CD14-positive monocyte (primary cell): ENCODE results near the gene RBM10. TPM values are rescaled to one million over a fixed set of nuclear protein-coding genes. Genes with fewer than 3 reads are reported as not detected.

Experiments used
- DNase-seq, 3 donors: peaks; one replicate each; pipeline ENCODE4 v3.0.0-alpha.2; 2011 to 2022
- H2AFZ ChIP-seq: 2 replicates; pipeline ENCODE4 v1.6.0; 2012; ENCODE audit warnings: mild to moderate bottlenecking, low read depth, low read length, inconsistent platforms; ENCODE audit not compliant: insufficient read depth, poor library complexity, severe bottlenecking
- H3K27ac ChIP-seq, 2 donors: 1 replicate in 1 of 2; 2 replicates in 1 of 2; pipeline ENCODE4 v1.5.1; 2012 to 2013; ENCODE audit warnings: low read length in 2 of 2, control low read depth in 1 of 2, inconsistent platforms in 1 of 2, low read depth in 1 of 2, mild to moderate bottlenecking in 1 of 2
- H3K27me3 ChIP-seq, 2 donors: one replicate each; pipeline versions ENCODE4 v1.6.0 to v1.6.1; 2011 to 2013; ENCODE audit warnings: low read length in 2 of 2; ENCODE audit not compliant: control insufficient read depth in 2 of 2, insufficient read depth in 2 of 2
- H3K36me3 ChIP-seq, 2 donors: replicated peaks in 1 of 2; 1 replicate in 1 of 2; 2 replicates in 1 of 2; pipeline versions ENCODE4 v1.5.1 to v1.6.1; 2012 to 2013; ENCODE audit warnings: low read length in 2 of 2, control low read depth in 1 of 2, inconsistent platforms in 1 of 2, mild to moderate bottlenecking in 1 of 2; ENCODE audit not compliant: insufficient read depth in 2 of 2, control insufficient read depth in 1 of 2
- H3K4me1 ChIP-seq, 2 donors: 1 replicate in 1 of 2; 2 replicates in 1 of 2; pipeline versions ENCODE4 v1.5.1 to v1.6.1; 2012 to 2013; ENCODE audit warnings: low read length in 2 of 2, control low read depth in 1 of 2, inconsistent platforms in 1 of 2, mild to moderate bottlenecking in 1 of 2, moderate library complexity in 1 of 2; ENCODE audit not compliant: insufficient read depth in 2 of 2, control insufficient read depth in 1 of 2
- H3K4me2 ChIP-seq: replicated peaks from 2 replicates; pipeline ENCODE3; 2012; ENCODE audit warnings: low read length, moderate library complexity, mild to moderate bottlenecking; ENCODE audit not compliant: poor library complexity, severe bottlenecking; ENCODE audit errors: extremely low read depth
- H3K4me3 ChIP-seq, 3 experiments: fragments of 200-600 bp in 1 of 3; sonication (generic) in 1 of 3; replicated peaks in 1 of 3; 1 replicate in 2 of 3; 2 replicates in 1 of 3; pipeline ENCODE4 v1.5.1; 2011 to 2013; ENCODE audit warnings: low read length in 3 of 3, mild to moderate bottlenecking in 3 of 3, control low read depth in 2 of 3, low read depth in 2 of 3, inconsistent platforms in 1 of 3, moderate library complexity in 1 of 3
- H3K79me2 ChIP-seq: 2 replicates; pipeline ENCODE4 v1.6.0; 2012; ENCODE audit warnings: mild to moderate bottlenecking, control low read depth, inconsistent platforms, low read length, moderate library complexity; ENCODE audit not compliant: insufficient read depth
- H3K9ac ChIP-seq: 2 replicates; pipeline ENCODE4 v1.6.0; 2017; ENCODE audit warnings: low read length, mild to moderate bottlenecking; ENCODE audit not compliant: insufficient read depth, poor library complexity, severe bottlenecking
- H3K9me3 ChIP-seq, 2 donors: replicated peaks in 1 of 2; 1 replicate in 1 of 2; 2 replicates in 1 of 2; pipeline versions ENCODE4 v1.5.1 to v1.6.1; 2012 to 2013; ENCODE audit warnings: low read length in 2 of 2, control low read depth in 1 of 2; ENCODE audit not compliant: control insufficient read depth in 1 of 2, insufficient read depth in 1 of 2
- H4K20me1 ChIP-seq: 2 replicates; pipeline ENCODE4 v1.6.0; 2012; ENCODE audit warnings: mild to moderate bottlenecking, low read length, control low read depth, moderate library complexity; ENCODE audit not compliant: insufficient read depth
- H3K27ac Mint-ChIP-seq, 7 donors: one replicate each; pipeline ENCODE4 v1.8.0; 2020; ENCODE audit warnings: mild to moderate bottlenecking in 7 of 7, mixed read lengths in 7 of 7, moderate library complexity in 6 of 7, inconsistent platforms in 2 of 7
- H3K27me3 Mint-ChIP-seq, 3 donors: one replicate each; pipeline ENCODE4 v1.8.0; 2021 to 2022; ENCODE audit warnings: low read depth in 3 of 3, mild to moderate bottlenecking in 3 of 3, mixed read lengths in 3 of 3, moderate library complexity in 3 of 3, inconsistent platforms in 1 of 3
- H3K36me3 Mint-ChIP-seq, 2 donors: one replicate each; pipeline ENCODE4 v1.8.0; 2020; ENCODE audit warnings: mixed read lengths in 2 of 2, inconsistent platforms in 1 of 2, mild to moderate bottlenecking in 1 of 2
- H3K4me1 Mint-ChIP-seq: one replicate; pipeline ENCODE4 v1.8.0; 2020; ENCODE audit warnings: mild to moderate bottlenecking, mixed read lengths
- H3K4me3 Mint-ChIP-seq, 2 donors: one replicate each; pipeline ENCODE4 v1.8.0; 2020; ENCODE audit warnings: mild to moderate bottlenecking in 2 of 2, mixed read lengths in 2 of 2, moderate library complexity in 1 of 2
- H3K9me3 Mint-ChIP-seq, 7 donors: one replicate each; pipeline ENCODE4 v1.8.0; 2020 to 2022; ENCODE audit warnings: mixed read lengths in 7 of 7, mild to moderate bottlenecking in 6 of 7, moderate library complexity in 6 of 7, inconsistent platforms in 2 of 7
- CTCF ChIP-seq: fragments of 200-600 bp; IDR thresholded peaks from one replicate; pipeline ENCODE4 v1.8.0; 2022; ENCODE audit warnings: antibody characterized with exemption, mild to moderate bottlenecking
- WGBS: methylation state at CpG from one replicate; pipeline ENCODE4 v1.1.5; 2013; ENCODE audit warnings: missing lambda C conversion rate; ENCODE audit not compliant: insufficient coverage; 5-methylcytosine and 5-hydroxymethylcytosine counted together
- intact Hi-C, 2 donors: fragments of 100-400 bp; cut with micrococcal nuclease; formaldehyde crosslinking; loops; one replicate each; pipeline versions ENCODE4 v1.15.0 to v1.15.1; 2023
- polyA plus RNA-seq, 3 donors: library from polyadenylated mRNA; depleted of rRNA in 1 of 3; unstranded in 2 of 3; stranded (reverse) in 1 of 3; fragments of 300-500 nt in 2 of 3; fragments of >200 nt in 1 of 3; fragmentation: Illumina TruSeq in 2 of 3; gene quantifications; 1 replicate in 2 of 3; 2 replicates in 1 of 3; pipeline ENCODE4 v1.2.3, GENCODE V29; 2012 to 2021

RBM10 gene
- polyA plus RNA-seq, 3 donors = 7.3 to 29.4 (median 14.0) TPM

- no peak overlapping the region for H3K4me2 ChIP-seq
- peaks cover 72 to 90% of the 10 kb centered on the region in 2 donors for H3K36me3 ChIP-seq
- Mint-ChIP-seq H3K4me1 (no peaks in the 10 kb centered on the region), H3K4me3 (no peak overlapping the region), H3K27me3 (peaks cover 0 to 48% (median 1%) of the 10 kb centered on the region in 3 donors), H3K36me3 (peaks cover 66 to 85% of the 10 kb centered on the region in 2 donors), H3K9me3 (peaks cover 0 to 4% (median 0%) of the 10 kb centered on the region in 7 donors), H3K27ac (peak overlapping the region in 1 of 7 donors; percentile 58)
- H3K27ac ChIP-seq = no peak overlapping the region
- intact Hi-C loops = no loop called here
- 100% methylated on average over 3 of the region's 8 CpGs for WGBS
- no peak overlapping the region for H3K9ac ChIP-seq
- H3K4me3 ChIP-seq = no peak overlapping the region
- TF ChIP-seq CTCF = no peak
- no peaks in the 10 kb centered on the region for H3K9me3 ChIP-seq
- no peak for DNase-seq
- no peak overlapping the region for H2AFZ ChIP-seq
- H3K79me2 ChIP-seq = no peaks in the 10 kb centered on the region
- peaks cover 10% of the 10 kb centered on the region for H4K20me1 ChIP-seq
- no peaks in the 10 kb centered on the region for H3K4me1 ChIP-seq
- H3K27me3 ChIP-seq = no peaks in the 10 kb centered on the region
Observed at GRCh38 chrX:47180346-47180745, 35.3 kb downstream of the RBM10 start.

- Mint-ChIP-seq H3K9me3 (peaks cover 0 to 4% (median 0%) of the 10 kb centered on the region in 7 donors), H3K36me3 (peaks cover 66 to 85% of the 10 kb centered on the region in 2 donors), H3K4me3 (no peak overlapping the region), H3K27ac (peak overlapping the region in 1 of 7 donors; percentile 33), H3K27me3 (peaks cover 0 to 47% (median 0%) of the 10 kb centered on the region in 3 donors), H3K4me1 (no peaks in the 10 kb centered on the region)
- TF ChIP-seq CTCF = no peak
- Histone ChIP-seq H3K27ac (no peak overlapping the region), H3K4me1 (no peaks in the 10 kb centered on the region), H3K4me3 (no peak overlapping the region), H2AFZ (no peak overlapping the region), H3K79me2 (no peaks in the 10 kb centered on the region), H3K9ac (no peak overlapping the region), H3K4me2 (no peak overlapping the region), H3K36me3 (peaks cover 72 to 90% of the 10 kb centered on the region in 2 donors), H3K9me3 (no peaks in the 10 kb centered on the region), H4K20me1 (peaks cover 6% of the 10 kb centered on the region), H3K27me3 (no peaks in the 10 kb centered on the region)
- intact Hi-C loops = no loop called here
- WGBS = 100% methylated on average over 4 of the region's 10 CpGs
- no peak for DNase-seq
Observed at GRCh38 chrX:47181301-47181700, 36.3 kb downstream of the RBM10 start.
